ENCODE measurements around the gene CCDC102B. TPM values are rescaled to one million over a fixed set of nuclear protein-coding genes. Genes with fewer than 3 reads are reported as not detected.

CCDC102B gene
- total RNA-seq, 1 experiment from 2014 or later: 3.1 TPM

DNA sequence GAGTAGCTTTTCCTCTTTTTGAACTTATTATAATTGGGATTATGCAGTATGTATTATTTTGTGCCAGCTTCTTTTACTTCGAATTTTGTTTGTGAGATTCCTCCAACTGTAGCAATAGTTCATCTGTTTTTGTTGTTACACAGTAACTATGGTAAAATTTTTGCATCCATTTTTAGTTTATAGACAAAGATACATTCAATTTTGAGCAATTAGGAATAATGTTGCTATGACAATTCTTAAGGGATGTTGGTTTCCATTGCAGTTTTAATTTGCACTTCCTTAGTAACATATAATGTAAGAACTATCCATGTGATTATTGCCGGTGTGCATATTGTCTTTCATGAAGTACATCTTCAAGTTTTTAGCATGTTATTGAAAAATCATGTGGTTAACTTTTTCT lies 20.7 kb downstream of the CCDC102B start:
- CTCF ChIA-PET: no interaction called here
- DNase-seq (ENCODE audit: low spot score) (no peak), ATAC-seq (no peak)
- no peaks in the 10 kb centered on the region for H3K27me3 Mint-ChIP-seq (ENCODE audit: low read depth)
- no peak for TF ChIP-seq ARID4B (CRISPR knock-in tag; IDR thresholded peaks at IDR 0.05; ENCODE audit: borderline replicate concordance)
- TF ChIP-seq, protein P1, sequence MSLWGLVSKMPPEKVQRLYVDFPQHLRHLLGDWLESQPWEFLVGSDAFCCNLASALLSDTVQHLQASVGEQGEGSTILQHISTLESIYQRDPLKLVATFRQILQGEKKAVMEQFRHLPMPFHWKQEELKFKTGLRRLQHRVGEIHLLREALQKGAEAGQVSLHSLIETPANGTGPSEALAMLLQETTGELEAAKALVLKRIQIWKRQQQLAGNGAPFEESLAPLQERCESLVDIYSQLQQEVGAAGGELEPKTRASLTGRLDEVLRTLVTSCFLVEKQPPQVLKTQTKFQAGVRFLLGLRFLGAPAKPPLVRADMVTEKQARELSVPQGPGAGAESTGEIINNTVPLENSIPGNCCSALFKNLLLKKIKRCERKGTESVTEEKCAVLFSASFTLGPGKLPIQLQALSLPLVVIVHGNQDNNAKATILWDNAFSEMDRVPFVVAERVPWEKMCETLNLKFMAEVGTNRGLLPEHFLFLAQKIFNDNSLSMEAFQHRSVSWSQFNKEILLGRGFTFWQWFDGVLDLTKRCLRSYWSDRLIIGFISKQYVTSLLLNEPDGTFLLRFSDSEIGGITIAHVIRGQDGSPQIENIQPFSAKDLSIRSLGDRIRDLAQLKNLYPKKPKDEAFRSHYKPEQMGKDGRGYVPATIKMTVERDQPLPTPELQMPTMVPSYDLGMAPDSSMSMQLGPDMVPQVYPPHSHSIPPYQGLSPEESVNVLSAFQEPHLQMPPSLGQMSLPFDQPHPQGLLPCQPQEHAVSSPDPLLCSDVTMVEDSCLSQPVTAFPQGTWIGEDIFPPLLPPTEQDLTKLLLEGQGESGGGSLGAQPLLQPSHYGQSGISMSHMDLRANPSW (CRISPR knock-in tag; conservative IDR thresholded peaks at IDR 0.05; ENCODE audit: low read depth): no peak
- TF ChIP-seq GRHL2 (CRISPR knock-in tag; IDR thresholded peaks at IDR 0.05; ENCODE audit: insufficient replicate concordance, severe bottlenecking): no peak
- no peak for TF ChIP-seq USF1 (CRISPR knock-in tag; IDR thresholded peaks at IDR 0.05)
- TF ChIP-seq NR1H2 (CRISPR knock-in tag; IDR thresholded peaks at IDR 0.05): no peak
- TF ChIP-seq PRRX2 (CRISPR knock-in tag; IDR thresholded peaks at IDR 0.05): no peak
- TF ChIP-seq HMGXB4 (CRISPR knock-in tag; IDR thresholded peaks at IDR 0.05): no peak
- TF ChIP-seq IRF2 (CRISPR knock-in tag; IDR thresholded peaks at IDR 0.05; ENCODE audit: borderline replicate concordance, low read depth): no peak
- TF ChIP-seq, protein P2, sequence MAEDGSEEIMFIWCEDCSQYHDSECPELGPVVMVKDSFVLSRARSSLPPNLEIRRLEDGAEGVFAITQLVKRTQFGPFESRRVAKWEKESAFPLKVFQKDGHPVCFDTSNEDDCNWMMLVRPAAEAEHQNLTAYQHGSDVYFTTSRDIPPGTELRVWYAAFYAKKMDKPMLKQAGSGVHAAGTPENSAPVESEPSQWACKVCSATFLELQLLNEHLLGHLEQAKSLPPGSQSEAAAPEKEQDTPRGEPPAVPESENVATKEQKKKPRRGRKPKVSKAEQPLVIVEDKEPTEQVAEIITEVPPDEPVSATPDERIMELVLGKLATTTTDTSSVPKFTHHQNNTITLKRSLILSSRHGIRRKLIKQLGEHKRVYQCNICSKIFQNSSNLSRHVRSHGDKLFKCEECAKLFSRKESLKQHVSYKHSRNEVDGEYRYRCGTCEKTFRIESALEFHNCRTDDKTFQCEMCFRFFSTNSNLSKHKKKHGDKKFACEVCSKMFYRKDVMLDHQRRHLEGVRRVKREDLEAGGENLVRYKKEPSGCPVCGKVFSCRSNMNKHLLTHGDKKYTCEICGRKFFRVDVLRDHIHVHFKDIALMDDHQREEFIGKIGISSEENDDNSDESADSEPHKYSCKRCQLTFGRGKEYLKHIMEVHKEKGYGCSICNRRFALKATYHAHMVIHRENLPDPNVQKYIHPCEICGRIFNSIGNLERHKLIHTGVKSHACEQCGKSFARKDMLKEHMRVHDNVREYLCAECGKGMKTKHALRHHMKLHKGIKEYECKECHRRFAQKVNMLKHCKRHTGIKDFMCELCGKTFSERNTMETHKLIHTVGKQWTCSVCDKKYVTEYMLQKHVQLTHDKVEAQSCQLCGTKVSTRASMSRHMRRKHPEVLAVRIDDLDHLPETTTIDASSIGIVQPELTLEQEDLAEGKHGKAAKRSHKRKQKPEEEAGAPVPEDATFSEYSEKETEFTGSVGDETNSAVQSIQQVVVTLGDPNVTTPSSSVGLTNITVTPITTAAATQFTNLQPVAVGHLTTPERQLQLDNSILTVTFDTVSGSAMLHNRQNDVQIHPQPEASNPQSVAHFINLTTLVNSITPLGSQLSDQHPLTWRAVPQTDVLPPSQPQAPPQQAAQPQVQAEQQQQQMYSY (CRISPR knock-in tag; IDR thresholded peaks at IDR 0.05): no peak
- TF ChIP-seq ZNF416 (CRISPR knock-in tag; IDR thresholded peaks at IDR 0.05): no peak
- TF ChIP-seq, protein P3, sequence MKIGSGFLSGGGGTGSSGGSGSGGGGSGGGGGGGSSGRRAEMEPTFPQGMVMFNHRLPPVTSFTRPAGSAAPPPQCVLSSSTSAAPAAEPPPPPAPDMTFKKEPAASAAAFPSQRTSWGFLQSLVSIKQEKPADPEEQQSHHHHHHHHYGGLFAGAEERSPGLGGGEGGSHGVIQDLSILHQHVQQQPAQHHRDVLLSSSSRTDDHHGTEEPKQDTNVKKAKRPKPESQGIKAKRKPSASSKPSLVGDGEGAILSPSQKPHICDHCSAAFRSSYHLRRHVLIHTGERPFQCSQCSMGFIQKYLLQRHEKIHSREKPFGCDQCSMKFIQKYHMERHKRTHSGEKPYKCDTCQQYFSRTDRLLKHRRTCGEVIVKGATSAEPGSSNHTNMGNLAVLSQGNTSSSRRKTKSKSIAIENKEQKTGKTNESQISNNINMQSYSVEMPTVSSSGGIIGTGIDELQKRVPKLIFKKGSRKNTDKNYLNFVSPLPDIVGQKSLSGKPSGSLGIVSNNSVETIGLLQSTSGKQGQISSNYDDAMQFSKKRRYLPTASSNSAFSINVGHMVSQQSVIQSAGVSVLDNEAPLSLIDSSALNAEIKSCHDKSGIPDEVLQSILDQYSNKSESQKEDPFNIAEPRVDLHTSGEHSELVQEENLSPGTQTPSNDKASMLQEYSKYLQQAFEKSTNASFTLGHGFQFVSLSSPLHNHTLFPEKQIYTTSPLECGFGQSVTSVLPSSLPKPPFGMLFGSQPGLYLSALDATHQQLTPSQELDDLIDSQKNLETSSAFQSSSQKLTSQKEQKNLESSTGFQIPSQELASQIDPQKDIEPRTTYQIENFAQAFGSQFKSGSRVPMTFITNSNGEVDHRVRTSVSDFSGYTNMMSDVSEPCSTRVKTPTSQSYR (CRISPR knock-in tag; IDR thresholded peaks at IDR 0.05): no peak
- TF ChIP-seq EMX1 (CRISPR knock-in tag; IDR thresholded peaks at IDR 0.05): no peak
- TF ChIP-seq E2F1 (CRISPR knock-in tag; IDR thresholded peaks at IDR 0.05): no peak
- no peak overlapping the region for H3K27ac Mint-ChIP-seq
- no peak overlapping the region for H3K4me3 Mint-ChIP-seq
- no peaks in the 10 kb centered on the region for H3K36me3 Mint-ChIP-seq
- H3K4me1 Mint-ChIP-seq: no peaks in the 10 kb centered on the region
- POLR2A ChIA-PET: no interaction called here
- peaks cover 8% of the 10 kb centered on the region; the same call in 1 of the 2 replicates for H3K9me3 Mint-ChIP-seq

Measured in WTC11 (cell line).